Esophagus mucosa (tissue), 1 donor: Measurements from ENCODE around the gene IRAK4. TPM values are rescaled to one million over a fixed set of nuclear protein-coding genes. Genes with fewer than 3 reads are reported as not detected.

Source experiments
- total RNA-seq: library from RNA; stranded (reverse); gene quantifications from one replicate; pipeline ENCODE4 v1.2.4, GENCODE V29; 2023
- donor health status: DM: yes; HTN: yes; CAD: no.

The IRAK4 gene
- total RNA-seq, 1 donor from 2014 or later: 15.1 TPM

Other genes starting within 250 kb of the IRAK4 start
- gene ADAMTS20, start 206.7 kb upstream of the IRAK4 start, total RNA-seq: not detected
- 12.2 TPM for gene PUS7L, start 161 bp upstream of the IRAK4 start, total RNA-seq
- 164 TPM for gene TWF1, start 47.4 kb downstream of the IRAK4 start, total RNA-seq
- gene TMEM117, start 77.1 kb downstream of the IRAK4 start, total RNA-seq: 14.3 TPM